DMS 273 (cell line): ENCODE measurements around the gene MTCL1.

Source experiments
- DNase-seq: peaks from one replicate; lab custom pipeline; 2025; ENCODE audit not compliant: unreplicated experiment; lab: John Stamatoyannopoulos, UW

Gene MTCL1

DNA sequence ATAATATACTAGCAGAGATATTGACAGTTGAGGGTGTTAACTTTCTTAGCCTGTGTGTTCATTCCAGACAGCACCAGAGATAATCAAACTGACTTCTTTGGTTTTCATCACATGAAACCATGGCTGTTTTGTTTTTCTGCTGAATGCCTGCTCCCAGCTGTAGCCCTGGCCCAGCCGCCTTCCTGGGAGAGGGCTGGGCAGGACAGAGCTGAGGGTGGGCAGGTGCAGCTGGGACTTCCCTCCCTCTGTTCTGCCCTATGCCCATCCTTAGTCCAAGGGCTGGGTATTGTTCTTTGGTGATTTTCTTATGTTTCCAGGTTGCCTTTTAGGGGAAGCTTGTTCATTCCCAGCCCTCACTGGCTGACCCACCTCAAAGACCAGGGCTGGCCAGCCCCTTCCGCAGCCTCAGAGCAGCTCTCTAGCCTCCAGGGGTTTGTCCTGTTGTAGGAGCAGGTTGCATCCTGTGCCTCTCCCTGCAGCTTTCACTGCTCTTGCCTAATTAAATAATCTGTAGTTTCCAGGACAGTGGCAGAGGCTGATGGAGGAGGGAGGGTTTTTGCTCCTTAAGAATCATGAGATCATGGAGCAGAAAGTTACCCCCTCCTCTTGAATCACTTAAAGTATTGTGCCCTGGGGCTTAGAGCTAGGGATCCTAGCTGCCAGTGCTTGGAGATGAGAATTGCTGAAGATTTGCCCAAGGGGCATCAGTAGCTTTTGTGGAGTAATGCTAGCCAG, 61.4 kb downstream of the MTCL1 start:
- DNase-seq: no peak

DNA sequence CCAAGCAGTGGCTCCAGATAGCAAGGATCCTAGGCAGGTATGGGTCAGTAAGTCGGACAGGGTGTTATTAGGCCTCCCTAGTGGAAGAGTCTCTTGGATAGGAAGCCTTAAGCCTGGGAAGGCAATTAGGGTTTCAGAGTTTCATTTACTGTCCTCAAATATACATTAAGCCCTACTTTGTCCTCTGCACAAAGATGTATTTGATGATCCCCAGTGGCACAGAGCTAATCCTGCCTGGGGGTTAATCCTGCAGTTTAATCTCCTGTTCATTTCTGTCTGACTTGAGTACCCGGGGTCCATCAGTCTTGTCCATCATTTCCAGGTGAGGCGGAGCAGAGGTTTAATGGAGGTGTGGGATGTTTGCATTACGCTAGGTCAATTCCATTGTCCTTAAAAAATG, 62.0 kb downstream of the MTCL1 start:
- no peak for DNase-seq

DNA sequence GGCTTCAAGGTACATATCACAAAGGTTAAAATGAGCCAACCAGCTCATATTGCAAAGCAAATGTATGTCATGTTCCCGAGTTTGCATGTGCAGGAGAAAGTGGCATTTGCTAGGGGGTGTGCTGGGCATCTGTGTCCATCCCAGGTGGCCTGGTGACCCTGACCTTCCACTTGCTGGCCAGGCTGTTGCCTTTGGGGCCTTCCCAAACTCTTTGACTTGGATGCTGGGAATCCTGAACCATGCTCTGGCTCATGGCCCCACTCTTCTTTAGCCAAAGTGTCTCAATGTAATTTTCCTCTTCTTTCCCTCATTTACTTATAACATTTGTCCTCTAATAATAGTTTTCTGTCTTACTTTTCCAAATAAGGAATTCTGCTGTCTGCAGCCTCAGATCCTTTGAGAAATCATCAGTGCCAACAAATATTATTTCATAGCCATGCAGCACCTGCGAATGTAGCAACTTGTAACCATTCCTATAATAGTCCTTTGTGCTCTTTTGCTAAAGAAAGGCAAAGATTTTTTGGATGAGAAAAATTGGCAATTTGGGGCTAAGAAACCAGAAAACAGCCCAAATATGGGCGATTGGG, 64.2 kb downstream of the MTCL1 start:
- no peak for DNase-seq

DNA sequence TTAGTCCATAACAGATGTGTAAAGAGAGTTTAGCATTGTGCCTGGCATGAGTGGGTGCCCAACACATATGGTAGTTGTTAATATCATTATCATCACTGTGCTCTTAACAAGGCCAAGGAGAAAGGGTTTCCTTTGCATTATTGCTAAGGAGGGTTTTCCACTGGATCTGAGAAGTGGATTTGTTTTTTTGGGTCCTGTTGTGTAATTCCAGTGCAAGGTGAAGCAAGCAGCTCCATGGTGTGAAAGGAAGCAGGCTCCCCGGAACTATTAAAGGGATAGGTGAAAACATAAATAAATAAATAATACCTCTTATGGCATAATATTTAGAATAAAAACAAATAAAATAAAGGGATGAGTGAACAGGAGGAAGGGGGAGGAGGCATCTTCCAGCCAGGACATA, 65.3 kb downstream of the MTCL1 start:
- DNase-seq: no peak

DNA sequence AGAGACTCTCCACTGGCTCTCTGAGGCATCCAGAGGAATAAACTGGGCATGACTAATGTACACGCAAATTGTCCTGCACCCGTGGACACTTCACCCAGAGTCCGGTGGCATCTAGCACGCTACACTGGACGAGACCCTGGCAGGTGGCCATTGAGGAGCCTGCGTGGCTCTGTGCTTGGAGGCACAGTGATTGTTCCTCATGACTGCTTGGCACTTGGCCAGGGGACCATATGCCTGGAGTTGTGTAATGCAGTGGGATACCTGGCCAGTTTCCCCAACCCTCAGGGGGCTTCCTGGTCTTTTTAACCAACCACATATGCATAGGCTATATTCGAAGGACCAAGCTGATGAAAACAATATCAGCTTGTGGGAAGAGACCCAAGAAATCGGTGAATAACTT, 66.6 kb downstream of the MTCL1 start:
- DNase-seq: peak; percentile 91

DNA sequence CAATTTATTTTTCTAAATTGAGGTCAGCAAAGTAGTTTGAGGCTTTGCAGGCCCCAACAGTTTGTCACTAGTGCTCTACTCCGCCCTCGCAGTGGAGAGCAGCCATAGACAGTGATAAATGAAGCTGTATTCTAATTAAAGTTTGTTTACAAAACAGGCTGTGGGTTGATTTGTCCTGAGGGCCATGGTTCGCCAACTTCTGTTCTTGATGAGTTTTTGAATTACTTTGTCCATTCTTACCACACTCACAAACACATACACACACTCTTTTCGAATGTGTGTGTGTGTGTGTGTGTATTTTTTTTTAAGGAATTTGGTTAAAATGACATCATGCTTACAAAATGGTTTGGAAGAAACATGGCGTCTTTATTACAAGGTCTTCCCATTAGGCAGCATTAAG, 68.6 kb downstream of the MTCL1 start:
- no peak for DNase-seq

DNA sequence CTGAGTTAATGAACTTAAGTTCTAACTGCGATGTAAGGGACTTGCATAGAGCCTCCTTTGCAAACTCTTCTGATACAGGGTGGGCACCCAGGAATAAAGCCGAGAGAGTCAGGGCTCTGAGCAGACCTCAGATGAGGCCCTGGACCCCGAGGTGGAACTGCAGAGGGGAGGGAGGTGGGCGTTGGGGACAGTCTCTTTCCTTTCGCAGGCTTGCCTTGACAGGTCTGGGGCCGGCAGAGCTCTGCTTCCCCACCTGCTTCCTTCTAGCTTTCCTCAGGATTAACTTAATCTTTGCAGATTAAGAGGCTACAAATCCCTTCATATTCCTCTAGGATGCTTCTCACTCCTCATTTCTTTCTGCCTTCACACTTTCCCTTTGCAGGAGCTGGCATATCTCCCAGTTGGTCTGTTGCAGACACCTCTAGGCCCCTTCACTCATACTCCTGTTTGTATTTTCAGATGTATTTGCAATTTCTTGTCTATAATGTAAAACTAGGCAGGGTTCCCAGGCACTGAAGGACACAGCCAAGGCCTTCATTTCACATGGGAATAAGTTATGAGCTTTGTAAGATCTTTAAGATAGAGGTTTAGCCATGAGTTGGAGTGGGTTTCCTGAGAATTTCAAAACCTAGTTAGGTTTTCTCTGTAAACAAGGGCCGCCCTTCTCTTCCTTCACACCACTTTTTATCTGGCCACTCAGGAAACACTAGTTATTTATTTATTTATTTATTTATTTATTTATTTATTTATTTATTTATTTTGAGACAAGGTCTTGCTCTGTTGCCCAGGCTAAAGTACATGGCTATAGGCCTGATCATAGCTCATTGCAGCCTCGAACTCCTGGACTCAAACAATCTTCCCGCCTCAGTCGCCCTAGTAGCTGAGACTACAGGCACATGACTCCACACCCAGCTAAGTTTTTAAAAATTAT, 70.9 kb downstream of the MTCL1 start:
- DNase-seq: no peak

DNA sequence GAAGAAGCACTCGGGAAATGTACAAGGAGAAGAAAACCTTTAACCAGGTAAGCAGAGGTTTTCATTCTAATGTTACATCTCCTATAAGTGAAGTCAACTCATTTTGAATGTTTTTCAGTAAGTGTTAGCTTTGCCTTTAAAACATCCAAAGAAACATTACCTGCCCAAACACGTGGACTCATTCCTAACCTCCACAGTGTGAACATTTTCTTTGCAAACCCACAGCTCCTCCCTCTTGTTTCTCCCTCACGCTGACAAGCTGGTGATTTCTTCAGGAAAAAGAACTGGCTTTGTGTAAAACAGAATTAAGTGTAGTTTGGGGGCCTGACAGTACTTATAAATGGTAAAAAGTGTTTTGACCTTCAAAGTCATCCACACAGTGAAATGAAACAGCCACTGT, 72.5 kb downstream of the MTCL1 start:
- DNase-seq: no peak

DNA sequence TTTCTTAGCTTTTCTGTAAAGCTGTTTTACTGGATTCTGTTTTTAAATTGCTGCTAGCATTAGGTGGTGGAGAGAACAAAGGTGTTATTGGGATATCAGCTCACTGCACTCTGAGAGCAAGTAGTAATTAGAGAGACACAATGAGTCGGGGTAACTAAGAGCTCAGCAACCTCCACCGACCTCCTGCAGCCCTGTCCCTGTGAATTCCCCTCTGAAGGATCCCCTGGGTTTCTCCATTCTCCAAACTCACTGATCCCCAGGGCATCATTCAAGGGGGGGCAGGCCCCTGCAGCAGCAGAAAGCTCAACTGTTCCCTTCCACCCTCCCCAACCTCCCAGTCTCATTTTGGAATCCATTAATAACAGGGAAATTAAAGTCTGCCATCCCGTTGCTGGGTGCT, 73.0 kb downstream of the MTCL1 start:
- no peak for DNase-seq

DNA sequence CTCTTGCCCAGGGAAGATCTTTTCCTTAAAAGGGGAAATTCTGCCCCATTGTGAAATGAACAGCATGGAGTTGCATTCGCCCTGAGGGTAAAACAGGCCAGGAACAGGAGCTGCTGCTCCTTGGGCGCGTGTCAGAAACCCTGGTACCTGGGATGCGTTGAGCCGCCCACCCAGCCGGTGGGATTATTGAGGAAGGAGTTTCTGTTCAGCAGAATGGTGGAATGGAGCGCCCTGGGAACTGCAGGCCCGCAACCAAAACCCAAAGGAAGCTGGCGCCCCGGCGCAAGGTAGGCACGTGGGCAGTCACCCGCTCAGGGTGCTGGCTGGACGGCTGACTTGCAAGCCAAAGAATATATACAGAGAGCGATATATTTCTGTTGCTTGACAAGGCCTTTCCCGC, 73.5 kb downstream of the MTCL1 start:
- no peak for DNase-seq

DNA sequence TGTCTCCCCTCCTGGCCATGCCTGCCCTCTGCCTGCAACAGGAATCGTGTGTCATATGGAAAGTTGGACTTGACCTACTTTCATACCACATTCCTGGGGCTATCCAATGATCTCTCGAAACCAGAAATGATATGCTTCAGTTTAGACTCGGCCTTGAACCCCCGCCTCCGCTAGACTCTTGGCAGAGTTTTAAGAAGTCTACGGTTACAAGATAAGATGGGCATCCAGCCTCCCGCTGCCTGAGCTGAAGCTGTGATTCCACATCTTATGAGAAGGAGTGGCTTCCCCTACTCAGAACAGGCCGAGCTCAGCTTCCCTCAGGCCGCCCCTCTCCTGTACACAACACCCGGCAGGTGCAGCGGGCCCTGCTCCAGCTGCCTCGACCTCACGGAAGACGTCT, 73.9 kb downstream of the MTCL1 start:
- no peak for DNase-seq

DNA sequence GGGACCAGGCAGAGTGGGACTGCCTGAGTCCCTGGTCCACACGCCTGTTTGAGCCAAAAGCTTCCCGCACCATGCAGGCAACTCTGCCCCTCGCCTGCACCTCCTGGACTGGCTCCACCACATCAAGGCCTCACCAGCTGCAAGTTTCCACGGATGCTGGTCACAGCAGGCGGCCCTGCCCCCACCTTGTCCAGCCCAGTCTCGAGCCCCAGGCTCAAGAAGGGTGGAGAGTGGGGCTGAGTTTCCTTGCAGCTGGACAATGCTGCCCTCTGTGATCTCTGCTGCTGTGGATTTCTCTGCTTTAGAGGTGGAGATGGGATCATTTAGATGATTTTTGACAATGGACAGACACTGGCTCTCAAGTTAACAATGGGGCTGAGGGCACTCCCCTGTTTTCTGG, 74.9 kb downstream of the MTCL1 start:
- no peak for DNase-seq

DNA sequence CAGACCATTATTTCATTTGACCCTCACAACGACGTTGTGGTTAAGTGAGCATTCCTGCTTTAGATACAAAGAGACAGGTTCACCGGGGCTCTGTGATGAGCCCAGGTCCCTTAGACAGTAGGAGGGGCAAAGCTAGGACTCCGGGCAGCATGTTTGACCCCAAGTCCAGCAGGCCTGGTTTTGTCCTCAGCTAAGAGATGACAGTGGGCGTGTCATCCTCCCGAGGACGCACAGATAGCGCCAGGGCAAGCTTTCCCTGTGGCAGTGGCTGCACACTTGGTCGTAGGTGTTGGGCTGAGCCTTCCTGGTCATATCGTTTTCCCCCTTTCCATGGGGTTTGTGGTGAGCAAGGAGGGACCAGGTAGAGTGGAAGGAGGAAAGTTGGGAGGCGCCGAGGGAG, 76.3 kb downstream of the MTCL1 start:
- DNase-seq: no peak

DNA sequence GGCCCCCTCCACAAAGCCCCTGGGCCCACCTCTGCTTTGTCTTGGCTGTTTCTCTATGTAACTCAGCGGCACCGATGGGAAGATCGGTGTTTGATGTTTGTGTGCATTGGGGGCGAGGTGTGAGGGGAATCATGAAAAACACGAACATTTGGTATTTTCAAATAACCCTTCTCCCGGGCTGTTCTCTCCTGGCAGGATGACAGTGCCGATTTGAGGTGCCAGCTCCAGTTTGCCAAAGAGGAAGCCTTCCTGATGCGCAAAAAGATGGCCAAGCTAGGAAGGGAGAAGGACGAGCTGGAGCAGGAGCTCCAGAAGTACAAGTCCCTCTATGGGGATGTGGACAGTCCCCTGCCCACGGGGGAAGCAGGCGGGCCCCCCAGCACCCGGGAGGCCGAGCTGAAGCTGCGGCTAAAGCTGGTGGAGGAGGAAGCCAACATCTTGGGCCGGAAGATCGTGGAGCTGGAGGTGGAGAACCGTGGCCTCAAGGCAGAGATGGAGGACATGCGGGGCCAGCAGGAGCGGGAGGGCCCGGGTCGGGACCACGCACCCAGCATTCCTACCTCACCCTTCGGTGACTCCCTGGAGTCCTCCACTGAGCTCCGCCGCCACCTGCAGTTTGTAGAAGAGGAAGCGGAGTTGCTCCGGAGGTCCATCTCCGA, 78.1 kb downstream of the MTCL1 start:
- no peak for DNase-seq

DNA sequence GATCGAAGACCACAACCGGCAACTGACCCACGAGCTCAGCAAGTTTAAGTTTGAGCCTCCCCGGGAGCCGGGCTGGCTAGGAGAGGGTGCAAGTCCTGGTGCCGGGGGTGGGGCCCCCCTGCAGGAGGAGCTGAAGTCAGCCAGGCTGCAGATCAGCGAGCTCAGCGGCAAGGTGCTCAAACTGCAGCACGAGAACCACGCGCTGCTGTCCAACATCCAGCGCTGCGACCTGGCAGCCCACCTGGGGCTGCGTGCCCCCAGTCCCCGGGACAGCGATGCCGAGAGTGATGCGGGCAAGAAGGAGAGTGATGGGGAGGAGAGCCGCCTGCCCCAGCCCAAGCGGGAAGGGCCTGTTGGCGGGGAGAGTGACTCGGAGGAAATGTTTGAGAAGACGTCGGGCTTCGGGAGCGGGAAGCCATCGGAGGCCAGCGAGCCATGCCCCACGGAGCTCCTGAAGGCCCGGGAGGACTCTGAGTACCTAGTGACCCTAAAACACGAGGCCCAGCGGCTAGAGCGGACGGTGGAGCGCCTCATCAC, 78.7 kb downstream of the MTCL1 start:
- no peak for DNase-seq

DNA sequence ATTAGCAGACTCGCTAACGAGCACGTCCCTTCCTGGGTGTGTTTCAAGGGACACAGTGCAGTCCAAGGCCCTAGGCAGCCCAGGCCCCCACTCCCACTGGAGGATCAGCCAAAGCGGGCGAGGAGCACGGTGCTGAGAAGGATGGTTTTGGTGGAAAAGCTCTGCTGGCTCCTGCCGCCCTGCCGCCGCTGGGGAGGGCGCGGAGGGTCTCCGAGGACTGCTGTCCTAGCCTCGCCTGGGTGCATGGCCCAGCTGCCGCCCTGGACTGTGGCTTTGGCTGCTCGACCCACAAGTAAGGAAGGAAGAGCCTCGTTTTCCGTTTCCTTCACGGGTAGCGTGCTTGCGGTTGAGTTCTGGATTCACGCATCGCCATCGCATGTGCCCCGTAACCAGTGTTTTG, 79.9 kb downstream of the MTCL1 start:
- no peak for DNase-seq

DNA sequence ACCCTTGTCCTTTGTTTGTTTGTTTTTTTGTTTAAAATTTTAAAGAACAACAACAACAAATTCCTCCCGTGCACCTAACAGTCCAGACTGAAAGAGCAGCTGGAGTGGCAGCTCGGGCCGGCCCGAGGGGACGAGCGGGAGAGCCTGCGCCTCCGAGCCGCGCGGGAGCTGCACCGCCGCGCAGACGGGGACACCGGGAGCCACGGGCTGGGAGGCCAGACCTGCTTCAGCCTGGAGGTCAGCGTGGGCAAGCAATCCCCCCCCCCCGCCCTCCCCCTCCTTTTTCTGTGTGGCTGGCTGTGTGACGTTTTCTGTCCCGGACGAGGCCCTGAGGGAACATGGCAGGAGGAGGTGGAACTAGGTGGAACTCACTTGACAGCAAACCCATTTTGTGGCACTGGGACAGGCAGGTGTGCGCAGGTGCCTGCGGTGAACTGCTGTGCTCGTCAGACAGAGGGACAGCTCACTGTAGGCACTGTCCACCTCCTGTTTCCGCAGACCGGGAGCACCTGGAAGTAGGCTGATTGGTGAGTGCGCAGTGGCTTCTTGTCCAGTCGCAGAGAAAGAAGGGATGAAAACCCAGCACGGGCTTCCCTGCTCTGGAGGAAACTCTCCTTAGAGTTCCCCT, 80.6 kb downstream of the MTCL1 start:
- no peak for DNase-seq

DNA sequence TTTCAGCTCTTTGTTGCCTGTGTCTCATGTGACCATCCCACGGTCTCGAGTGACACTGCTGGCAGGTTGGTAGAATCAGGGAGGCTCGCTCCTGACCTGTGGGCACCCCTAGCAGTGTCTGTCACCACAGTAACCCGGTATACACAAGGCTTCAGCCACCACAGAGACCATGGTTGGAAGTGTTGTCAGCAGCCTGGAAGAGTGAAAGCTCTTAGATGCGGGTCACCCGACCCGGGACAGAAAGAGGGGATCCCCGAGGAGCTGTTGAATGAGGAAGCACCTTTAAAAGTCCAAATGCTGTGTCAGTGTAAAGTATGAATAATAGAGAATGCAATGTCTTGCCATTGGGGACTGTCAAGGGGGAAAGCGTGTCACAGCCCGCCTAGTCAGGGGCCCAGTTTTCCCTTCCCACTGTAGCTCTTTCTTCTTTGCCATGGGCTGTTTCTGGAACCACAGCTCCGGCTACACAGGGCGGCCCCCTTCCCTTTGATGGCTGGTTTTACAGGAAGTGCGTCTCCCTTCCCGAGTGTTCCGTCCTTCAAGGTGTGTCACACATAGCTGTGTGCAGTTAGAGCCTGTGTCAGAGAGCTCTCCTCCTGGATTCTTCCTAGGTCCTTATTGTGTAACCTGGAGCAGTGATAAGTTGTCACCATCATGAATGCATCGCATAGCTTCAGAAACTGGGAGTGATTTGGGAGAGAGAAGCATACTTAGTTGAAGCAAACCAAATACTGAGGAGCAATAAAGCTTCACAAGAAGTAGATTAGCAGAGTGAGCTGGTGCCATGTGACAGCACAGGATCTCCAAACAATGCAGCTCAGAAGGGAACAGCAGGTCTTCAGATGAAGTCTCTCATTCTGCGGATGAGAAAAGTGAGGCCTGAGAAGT, 81.4 kb downstream of the MTCL1 start:
- no peak for DNase-seq

DNA sequence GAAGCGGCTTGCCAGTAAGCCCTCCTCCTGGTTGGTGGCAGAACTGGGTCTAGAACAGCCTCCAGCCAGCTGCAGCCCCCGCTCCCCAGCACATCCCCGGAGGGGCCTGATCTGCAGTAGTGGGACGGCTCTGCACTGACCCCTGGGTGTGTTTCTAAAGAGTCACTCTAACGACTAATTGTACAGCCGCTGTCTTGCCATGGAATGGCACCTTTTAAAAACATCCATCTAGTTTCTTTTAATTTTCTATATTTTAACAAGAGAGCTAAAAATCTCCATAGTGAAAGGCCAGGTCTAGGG, 82.0 kb downstream of the MTCL1 start:
- DNase-seq: no peak

DNA sequence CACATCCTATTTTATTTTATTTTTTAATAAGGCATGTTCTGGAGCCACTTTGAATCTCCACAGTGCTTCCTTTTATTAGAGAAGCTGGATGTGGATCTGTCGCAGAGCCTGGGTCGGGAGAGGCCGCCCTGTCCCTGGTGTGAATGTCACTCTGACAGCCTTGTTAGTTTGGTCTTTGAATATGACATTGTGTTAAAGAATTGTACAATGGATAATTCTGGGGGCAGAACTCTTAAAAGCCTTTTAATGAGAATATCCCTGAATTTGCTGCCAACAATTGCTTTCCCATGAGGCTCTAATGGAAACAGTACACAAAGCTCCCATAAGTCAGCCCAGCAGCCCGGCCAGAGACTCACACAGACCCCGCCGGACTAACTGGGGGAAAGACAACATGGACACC, 82.4 kb downstream of the MTCL1 start:
- DNase-seq: no peak
